GM23338 (cell line): ENCODE results near the gene TPT1.

ENCODE experiments used
- CREB1 ChIP-seq: fragments of 250-450 bp; sonication (Bioruptor Pico); IDR thresholded peaks from 2 replicates; pipeline ENCODE4 v1.5.0; 2020; ENCODE audit warnings: low read depth, mild to moderate bottlenecking, moderate library complexity
- CTCF ChIP-seq, 2 experiments: fragments of 200-600 bp in 1 of 2; sonication (generic) in 1 of 2; conservative IDR thresholded peaks; 2 replicates each; pipeline versions ENCODE4 v1.5.1 to v1.6.1; 2016 to 2017; ENCODE audit warnings: antibody characterized with exemption in 2 of 2, low read depth in 2 of 2, mild to moderate bottlenecking in 2 of 2, moderate library complexity in 1 of 2
- ETS1 ChIP-seq: IDR thresholded peaks from 2 replicates; pipeline ENCODE4 v1.6.1; 2016; ENCODE audit warnings: antibody characterized with exemption
- EZH2 ChIP-seq: fragments of 200-600 bp; sonication (generic); IDR thresholded peaks from one replicate; pipeline ENCODE4 v1.8.0; 2017; ENCODE audit warnings: antibody characterized with exemption, mild to moderate bottlenecking, low read depth; ENCODE audit not compliant: unreplicated experiment
- EZH2phosphoT487 ChIP-seq: fragments of 200-600 bp; sonication (generic); IDR thresholded peaks from one replicate; pipeline ENCODE4 v1.8.1; 2018; ENCODE audit warnings: antibody characterized with exemption; ENCODE audit not compliant: unreplicated experiment
- JUNB ChIP-seq: IDR thresholded peaks from one replicate; pipeline ENCODE4 v1.6.1; 2016; ENCODE audit warnings: antibody characterized with exemption; ENCODE audit not compliant: unreplicated experiment
- NANOG ChIP-seq: IDR thresholded peaks from 2 replicates; pipeline ENCODE4 v1.6.1; 2016; ENCODE audit warnings: antibody characterized with exemption, borderline replicate concordance
- POLR2AphosphoS5 ChIP-seq: IDR thresholded peaks from 2 replicates; pipeline ENCODE4 v1.6.1; 2016; ENCODE audit warnings: antibody characterized with exemption, low read depth
- REST ChIP-seq: IDR thresholded peaks from one replicate; pipeline ENCODE4 v1.6.1; 2018; ENCODE audit warnings: antibody characterized with exemption; ENCODE audit not compliant: unreplicated experiment
- STAT1 ChIP-seq: IDR thresholded peaks from one replicate; pipeline ENCODE4 v1.6.1; 2016; ENCODE audit warnings: antibody characterized with exemption; ENCODE audit not compliant: unreplicated experiment
- ZNF114 ChIP-seq: fragments of 250-450 bp; sonication (Bioruptor Pico); IDR thresholded peaks from 2 replicates; pipeline ENCODE4 v1.5.0; 2020; ENCODE audit warnings: mild to moderate bottlenecking, moderate library complexity
- ZNF331 ChIP-seq: fragments of 250-450 bp; sonication (Bioruptor Pico); IDR thresholded peaks from 2 replicates; pipeline ENCODE4 v1.5.0; 2020; ENCODE audit warnings: low read depth, mild to moderate bottlenecking, moderate library complexity
- ZNF462 ChIP-seq: fragments of 250-450 bp; sonication (Bioruptor Pico); IDR thresholded peaks from 2 replicates; pipeline ENCODE4 v1.5.0; 2020; ENCODE audit warnings: mild to moderate bottlenecking, moderate library complexity

- TF ChIP-seq CTCF (conservative IDR thresholded peaks at IDR 0.05; ENCODE audit: low read depth in 2 of 2) (no peak), REST (no peak), EZH2 (no peak), JUNB (no peak), EZH2phosphoT487 (no peak), STAT1 (no peak), ZNF114 (CRISPR knock-in tag) (no peak), POLR2AphosphoS5 (no peak), CREB1 (CRISPR knock-in tag) (no peak), ETS1 (no peak), NANOG (no peak), ZNF331 (no peak), ZNF462 (CRISPR knock-in tag) (no peak)
Measured at GRCh38 chr13:45337803-45338202, 3.2 kb downstream of the TPT1 start.
